B cell (primary cell): ENCODE measurements around the gene ZRANB3. TPM values are rescaled to one million over a fixed set of nuclear protein-coding genes. Genes with fewer than 3 reads are reported as not detected.

ENCODE experiments used
- ATAC-seq: fragments of 200-7000 bp; cut with Tn5 transposase; one replicate; pipeline ENCODE4 v1.10.0; 2021; ENCODE audit warnings: low read depth, mild to moderate bottlenecking, moderate number of reproducible peaks, moderate library complexity
- CTCF ChIA-PET: fragments of 350-600 bp; sonication (Branson Sonifier 250); formaldehyde crosslinking; loops from one replicate; lab custom pipeline; 2021; ENCODE audit warnings: antibody characterized with exemption, inconsistent platforms; lab: Charles Lee
- POLR2A ChIA-PET: fragments of 350-600 bp; sonication (Branson Sonifier 250); formaldehyde crosslinking; loops from one replicate; lab custom pipeline; 2021; ENCODE audit warnings: antibody characterized with exemption; lab: Charles Lee
- DNase-seq: peaks from one replicate; pipeline ENCODE4 v3.0.0; 2013
- H2AFZ ChIP-seq: 2 replicates; pipeline ENCODE4 v1.6.1; 2012; ENCODE audit warnings: mild to moderate bottlenecking, low read depth, low read length; ENCODE audit not compliant: insufficient read depth, poor library complexity, severe bottlenecking
- H3K27ac ChIP-seq, 2 donors: 1 replicate in 1 of 2; 2 replicates in 1 of 2; pipeline ENCODE4 v1.5.1; 2012 to 2013; ENCODE audit warnings: low read length in 2 of 2, mild to moderate bottlenecking in 2 of 2, moderate library complexity in 1 of 2
- H3K27me3 ChIP-seq, 4 experiments: fragments of 200-600 bp in 1 of 4; sonication (generic) in 1 of 4; replicated peaks in 1 of 4; 1 replicate in 2 of 4; 2 replicates in 2 of 4; pipeline versions ENCODE4 v1.6.1 to v1.7.0; 2013 to 2016; ENCODE audit warnings: low read length in 3 of 4, mild to moderate bottlenecking in 2 of 4, mixed read lengths in 1 of 4, moderate library complexity in 1 of 4; ENCODE audit not compliant: insufficient read depth in 4 of 4, control insufficient read depth in 3 of 4; ENCODE audit errors: control extremely low read depth in 1 of 4
- H3K36me3 ChIP-seq, 2 experiments: replicated peaks in 1 of 2; 1 replicate in 1 of 2; 2 replicates in 1 of 2; pipeline versions ENCODE4 v1.6.1 to v1.7.1; 2013; ENCODE audit warnings: low read length in 1 of 2; ENCODE audit not compliant: insufficient read depth in 2 of 2, control insufficient read depth in 1 of 2; ENCODE audit errors: control extremely low read depth in 1 of 2, extremely low read depth in 1 of 2
- H3K4me1 ChIP-seq, 2 donors: fragments of 200-600 bp in 1 of 2; sonication (generic) in 1 of 2; 1 replicate in 1 of 2; 2 replicates in 1 of 2; pipeline versions ENCODE4 v1.5.1 to v1.6.1; 2013 to 2017; ENCODE audit warnings: low read length in 2 of 2; ENCODE audit not compliant: control insufficient read depth in 2 of 2, insufficient read depth in 2 of 2
- H3K4me2 ChIP-seq: replicated peaks from 2 replicates; pipeline ENCODE3; 2012; ENCODE audit warnings: mild to moderate bottlenecking, low read depth, low read length; ENCODE audit not compliant: poor library complexity, severe bottlenecking
- H3K4me3 ChIP-seq, 5 experiments: fragments of 200-600 bp in 1 of 5; sonication (generic) in 1 of 5; 1 replicate in 3 of 5; 2 replicates in 2 of 5; pipeline versions ENCODE4 v1.5.1 to v1.7.0; 2011 to 2016; ENCODE audit warnings: low read length in 4 of 5, mild to moderate bottlenecking in 4 of 5, low read depth in 2 of 5, control low read depth in 1 of 5, moderate library complexity in 1 of 5; ENCODE audit not compliant: insufficient read depth in 1 of 5; ENCODE audit errors: control extremely low read depth in 1 of 5, extremely low read depth in 1 of 5
- H3K79me2 ChIP-seq: fragments of 200-600 bp; sonication (generic); one replicate; pipeline ENCODE4 v1.6.0; 2016; ENCODE audit warnings: low read length; ENCODE audit not compliant: control insufficient read depth, insufficient read depth
- H3K9ac ChIP-seq: fragments of 200-600 bp; sonication (generic); 2 replicates; pipeline ENCODE4 v1.6.1; 2017; ENCODE audit warnings: mild to moderate bottlenecking, low read length, moderate library complexity
- H3K9me3 ChIP-seq, 3 donors: one replicate each; pipeline versions ENCODE4 v1.6.1 to v1.7.1; 2013; ENCODE audit warnings: low read length in 2 of 3; ENCODE audit not compliant: control insufficient read depth in 2 of 3, insufficient read depth in 1 of 3; ENCODE audit errors: control extremely low read depth in 1 of 3
- H4K20me1 ChIP-seq: 2 replicates; pipeline ENCODE4 v1.6.0; 2012; ENCODE audit warnings: mild to moderate bottlenecking, low read length; ENCODE audit not compliant: insufficient read depth, control insufficient read depth, poor library complexity, severe bottlenecking
- H3K27ac Mint-ChIP-seq: one replicate; pipeline ENCODE4 v1.8.0; 2021; ENCODE audit warnings: mixed read lengths
- H3K27me3 Mint-ChIP-seq: one replicate; pipeline ENCODE4 v1.8.0; 2021; ENCODE audit warnings: mixed read lengths
- H3K4me1 Mint-ChIP-seq: one replicate; pipeline ENCODE4 v1.8.0; 2021; ENCODE audit warnings: mixed read lengths
- H3K4me3 Mint-ChIP-seq: one replicate; pipeline ENCODE4 v1.8.0; 2021; ENCODE audit warnings: mixed read lengths
- H3K9me3 Mint-ChIP-seq: one replicate; pipeline ENCODE4 v1.8.0; 2022; ENCODE audit warnings: mixed read lengths; ENCODE audit not compliant: insufficient read depth
- EZH2 ChIP-seq: IDR thresholded peaks from 2 replicates; pipeline ENCODE4 v1.6.1; 2012; ENCODE audit warnings: borderline replicate concordance, low read depth, mild to moderate bottlenecking, moderate library complexity, low read length; ENCODE audit not compliant: insufficient read depth, poor library complexity, severe bottlenecking
- WGBS: methylation state at CpG from one replicate; pipeline ENCODE4 v1.1.5; 2013; ENCODE audit warnings: missing lambda C conversion rate; ENCODE audit not compliant: insufficient coverage; 5-methylcytosine and 5-hydroxymethylcytosine counted together
- intact Hi-C: fragments of 100-400 bp; cut with micrococcal nuclease; formaldehyde crosslinking; loops from one replicate; pipeline ENCODE4 v1.10.0; 2022
- polyA plus RNA-seq: library from polyadenylated mRNA; depleted of rRNA; stranded (reverse); fragments of >200 nt; gene quantifications from 2 replicates; pipeline ENCODE4 v1.2.3, GENCODE V29; 2012
- total RNA-seq, 2 donors: library from RNA; stranded (reverse); fragments of 120-200 nt in 1 of 2; gene quantifications; 1 replicate in 1 of 2; 2 replicates in 1 of 2; pipeline versions ENCODE4 v1.2.3 to v1.2.4, GENCODE V29; 2013 to 2022
- TF ChIP-seq, protein P1 (sequence below): fragments of 200-600 bp; IDR thresholded peaks from one replicate; pipeline ENCODE4 v1.8.0; 2022; ENCODE audit warnings: antibody characterized with exemption, mild to moderate bottlenecking

The ZRANB3 gene
- total and polyA plus RNA-seq, 2 donors (not counting 1 experiment from before 2014, with no cell fraction given) = 2.4 to 9.8 TPM

DNA sequence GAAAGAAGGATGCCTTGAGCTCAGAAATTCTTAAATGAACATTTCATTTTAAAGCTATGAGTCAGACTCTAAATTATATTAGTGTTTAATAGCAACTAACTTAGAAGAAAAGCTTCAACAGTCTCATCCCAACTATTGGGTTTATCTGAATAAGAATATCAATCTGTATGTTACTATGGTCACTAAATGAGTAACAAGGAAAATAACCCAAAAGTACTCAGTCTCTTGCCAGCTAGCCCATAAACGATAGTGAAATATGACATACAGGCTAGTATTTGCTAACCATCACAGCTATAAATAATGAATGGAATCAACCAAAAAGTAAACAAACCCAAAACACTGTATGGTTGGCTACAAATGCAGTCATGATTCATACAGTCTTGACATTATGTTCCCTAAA is 304.1 kb downstream of the ZRANB3 start:
- Mint-ChIP-seq H3K4me3 (no peak overlapping the region), H3K4me1 (no peaks in the 10 kb centered on the region), H3K27me3 (no peaks in the 10 kb centered on the region), H3K9me3 (no peaks in the 10 kb centered on the region), H3K27ac (no peak overlapping the region)
- Histone ChIP-seq H4K20me1 (no peaks in the 10 kb centered on the region), H3K36me3 (no peaks in the 10 kb centered on the region), H3K9me3 (peaks cover 0 to 11% (median 0%) of the 10 kb centered on the region in 3 donors), H3K27ac (no peak overlapping the region), H3K79me2 (no peaks in the 10 kb centered on the region), H3K4me3 (no peak overlapping the region), H3K4me2 (no peak overlapping the region), H2AFZ (no peak overlapping the region), H3K4me1 (no peaks in the 10 kb centered on the region), H3K9ac (no peak overlapping the region), H3K27me3 (no peaks in the 10 kb centered on the region)
- ChIA-PET CTCF (no interaction called here), POLR2A (no interaction called here)
- no peak for ATAC-seq
- TF ChIP-seq, protein P1, sequence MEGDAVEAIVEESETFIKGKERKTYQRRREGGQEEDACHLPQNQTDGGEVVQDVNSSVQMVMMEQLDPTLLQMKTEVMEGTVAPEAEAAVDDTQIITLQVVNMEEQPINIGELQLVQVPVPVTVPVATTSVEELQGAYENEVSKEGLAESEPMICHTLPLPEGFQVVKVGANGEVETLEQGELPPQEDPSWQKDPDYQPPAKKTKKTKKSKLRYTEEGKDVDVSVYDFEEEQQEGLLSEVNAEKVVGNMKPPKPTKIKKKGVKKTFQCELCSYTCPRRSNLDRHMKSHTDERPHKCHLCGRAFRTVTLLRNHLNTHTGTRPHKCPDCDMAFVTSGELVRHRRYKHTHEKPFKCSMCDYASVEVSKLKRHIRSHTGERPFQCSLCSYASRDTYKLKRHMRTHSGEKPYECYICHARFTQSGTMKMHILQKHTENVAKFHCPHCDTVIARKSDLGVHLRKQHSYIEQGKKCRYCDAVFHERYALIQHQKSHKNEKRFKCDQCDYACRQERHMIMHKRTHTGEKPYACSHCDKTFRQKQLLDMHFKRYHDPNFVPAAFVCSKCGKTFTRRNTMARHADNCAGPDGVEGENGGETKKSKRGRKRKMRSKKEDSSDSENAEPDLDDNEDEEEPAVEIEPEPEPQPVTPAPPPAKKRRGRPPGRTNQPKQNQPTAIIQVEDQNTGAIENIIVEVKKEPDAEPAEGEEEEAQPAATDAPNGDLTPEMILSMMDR = no peak
- TF ChIP-seq EZH2 = no peak
- WGBS = no CpG with 5 or more reads among the region's 1 CpG
- DNase-seq = no peak
- intact Hi-C loops = no loop called here

- TF ChIP-seq EZH2 = no peak
- TF ChIP-seq, protein P1 = no peak
- no peaks in the 10 kb centered on the region for H3K27me3 ChIP-seq
- no peak overlapping the region for H3K4me2 ChIP-seq
- no peak overlapping the region for H3K27ac ChIP-seq
- POLR2A ChIA-PET = no interaction called here
- H2AFZ ChIP-seq = no peak overlapping the region
- no peak overlapping the region for H3K4me3 ChIP-seq
- H4K20me1 ChIP-seq = no peaks in the 10 kb centered on the region
- H3K9ac ChIP-seq = no peak overlapping the region
- no peaks in the 10 kb centered on the region for H3K79me2 ChIP-seq
- H3K9me3 ChIP-seq = peaks cover 0 to 3% (median 0%) of the 10 kb centered on the region in 3 donors
- Mint-ChIP-seq H3K4me1 (no peaks in the 10 kb centered on the region), H3K27ac (no peak overlapping the region), H3K4me3 (no peak overlapping the region), H3K27me3 (no peaks in the 10 kb centered on the region), H3K9me3 (no peaks in the 10 kb centered on the region)
- no peaks in the 10 kb centered on the region for H3K4me1 ChIP-seq
- intact Hi-C loops = no loop called here
- DNase-seq = no peak
- no peaks in the 10 kb centered on the region for H3K36me3 ChIP-seq
- ATAC-seq = no peak
- CTCF ChIA-PET = no interaction called here
These were observed 305.2 kb downstream of the ZRANB3 start for GRCh38 chr2:135225781-135226180.
